Ovary (tissue), 9 donors: ENCODE measurements around the gene KHDC3L. TPM values are rescaled to one million over a fixed set of nuclear protein-coding genes. Genes with fewer than 3 reads are reported as not detected.

Experiments
- DNase-seq, 5 donors: peaks; one replicate each; pipeline ENCODE4 v3.0.0-alpha.2; 2019 to 2020
- H3K27ac ChIP-seq, 2 donors: fragments of 200-600 bp; one replicate each; pipeline versions ENCODE4 v1.5.1 to v1.8.0; 2019 to 2022
- H3K27me3 ChIP-seq: fragments of 200-600 bp; one replicate; pipeline ENCODE4 v1.8.0; 2022
- H3K36me3 ChIP-seq: fragments of 200-600 bp; sonication (generic); one replicate; pipeline ENCODE4 v1.5.1; 2019
- H3K4me1 ChIP-seq: one replicate; pipeline ENCODE4 v1.8.1; 2013; ENCODE audit warnings: mild to moderate bottlenecking, moderate library complexity; ENCODE audit not compliant: insufficient read depth
- H3K4me3 ChIP-seq: fragments of 200-600 bp; sonication (generic); one replicate; pipeline ENCODE4 v1.5.1; 2017
- H3K9me3 ChIP-seq, 2 donors: fragments of 200-600 bp in 1 of 2; sonication (generic) in 1 of 2; one replicate each; pipeline versions ENCODE4 v1.5.1 to v1.8.1; 2013 to 2019; ENCODE audit warnings: mild to moderate bottlenecking in 1 of 2, moderate library complexity in 1 of 2
- CTCF ChIP-seq, 3 donors: fragments of 450-650 bp in 2 of 3; fragments of 200-600 bp in 1 of 3; IDR thresholded peaks; one replicate each; pipeline versions ENCODE4 v1.5.1 to v1.8.0; 2016 to 2022; ENCODE audit warnings: antibody characterized with exemption in 3 of 3, mild to moderate bottlenecking in 1 of 3
- EP300 ChIP-seq: sonication (generic); formaldehyde crosslinking; IDR thresholded peaks from one replicate; pipeline ENCODE4 v1.6.1; 2017; ENCODE audit warnings: antibody characterized with exemption
- POLR2A ChIP-seq: fragments of 450-650 bp; IDR thresholded peaks from one replicate; pipeline ENCODE4 v1.6.1; 2017; ENCODE audit warnings: antibody characterized with exemption, mild to moderate bottlenecking, moderate library complexity
- whole genome bisulfite sequencing, 3 donors: extraction: QIAGEN DNeasy Blood & Tissue Kit in 1 of 3; methylation state at CpG; one replicate each; pipeline versions ENCODE4 v1.1.5 to v1.1.7; 2013 to 2017; 5-methylcytosine and 5-hydroxymethylcytosine counted together
- intact Hi-C, 4 donors: fragments of 100-400 bp; cut with DNase I; formaldehyde crosslinking; loops; one replicate each; pipeline versions ENCODE4 v1.11.0 to v1.15.1; 2022 to 2023
- polyA plus RNA-seq, 2 donors: library from polyadenylated mRNA; stranded (reverse); fragments of 200-250 nt in 1 of 2; fragments of 350-450 nt in 1 of 2; fragmentation: Illumina TruSeq in 1 of 2; extraction: RNeasy Lipid Tissue Mini Kit (QIAGEN cat#74804) in 1 of 2; gene quantifications; one replicate each; pipeline ENCODE4 v1.2.3, GENCODE V29; 2013 to 2014
- total RNA-seq, 7 donors: library from RNA; depleted of rRNA in 2 of 7; stranded (reverse); fragments of >200 nt in 2 of 7; fragmentation: NEBNext Ultra II Directional in 3 of 7; extraction: Animal tissue kit (Norgen Biotek cat#: 25700) in 3 of 7; gene quantifications; one replicate each; pipeline versions ENCODE4 v1.1.0 to v1.2.4, GENCODE V29; 2016 to 2023
- donor health status: DM: no; HTN: no; CAD: no; lungs with moderate emphysema.
- donor health status: DM: no; HTN: no; CAD: no.
- donor health status: Bipolar disorder and iron deficiency.
- donor health status: DM: yes; HTN: yes; CAD: no.
- donor health status: DM: no; HTN: no; CAD: no.
- donor health status: DM: yes; HTN: yes; CAD: no.

The KHDC3L gene
- total and polyA plus RNA-seq, 9 donors: 0.73 TPM; not detected in 8

- Histone ChIP-seq H3K36me3 (no peaks in the 10 kb centered on the region), H3K27ac (no peak overlapping the region), H3K4me3 (no peak overlapping the region), H3K4me1 (no peaks in the 10 kb centered on the region), H3K27me3 (no peaks in the 10 kb centered on the region), H3K9me3 (no peaks in the 10 kb centered on the region)
- DNase-seq: no peak
- WGBS, 3 donors: 26 to 44% (median 41%) methylated on average over 6 of the region's 6 CpGs
- TF ChIP-seq POLR2A (no peak), CTCF (IDR thresholded peaks at IDR 0.05) (no peak), EP300 (no peak)
- intact Hi-C loops: no loop called here
Measured at GRCh38 chr6:73349311-73349710, 13.1 kb upstream of the KHDC3L start.

- no peak within 1 kb of the TSS for H3K27ac ChIP-seq
- intact Hi-C loops: no loop called here
- no peaks in the 10 kb centered on the region for H3K4me1 ChIP-seq
- no peak within 1 kb of the TSS for H3K4me3 ChIP-seq
- TF ChIP-seq EP300: no peak
- TF ChIP-seq POLR2A: no peak
- no peak for TF ChIP-seq CTCF (IDR thresholded peaks at IDR 0.05)
- H3K27me3 ChIP-seq: no peaks in the 10 kb centered on the region
- DNase-seq: no peak
- H3K9me3 ChIP-seq: no peaks in the 10 kb centered on the region
- WGBS, 3 donors: 86 to 97% (median 87%) methylated on average over 53 to 59 of the region's 59 CpGs
- H3K36me3 ChIP-seq: no peaks in the 10 kb centered on the region
Measured at GRCh38 chr6:73353636-73354593, 8.5 kb upstream of the KHDC3L start, which contains the start of gene DPPA5. Gene DPPA5, minus strand, starts transcription at chr6:73354276. Its CDS starts 51 bp downstream, at chr6:73354225.

GRCh38 chr6:73362869-73363536, 545 bp downstream of the KHDC3L start:
- no peak overlapping the region for H3K4me3 ChIP-seq
- H3K9me3 ChIP-seq: no peaks in the 10 kb centered on the region
- DNase-seq: no peak
- intact Hi-C loops: no loop called here
- no peaks in the 10 kb centered on the region for H3K27me3 ChIP-seq
- H3K4me1 ChIP-seq: no peaks in the 10 kb centered on the region
- WGBS, 3 donors: 94 to 96% (median 95%) methylated on average over 31 of the region's 31 CpGs
- TF ChIP-seq CTCF (IDR thresholded peaks at IDR 0.05) (no peak), EP300 (no peak), POLR2A (no peak)
- H3K27ac ChIP-seq: no peak overlapping the region
- no peaks in the 10 kb centered on the region for H3K36me3 ChIP-seq

GRCh38 chr6:73363537-73363875, 1.0 kb downstream of the KHDC3L start:
- no peaks in the 10 kb centered on the region for H3K36me3 ChIP-seq
- H3K4me3 ChIP-seq: no peak overlapping the region
- DNase-seq: no peak
- WGBS, 3 donors: 96 to 97% (median 96%) methylated on average over 23 of the region's 23 CpGs
- intact Hi-C loops: no loop called here
- no peak overlapping the region for H3K27ac ChIP-seq
- no peaks in the 10 kb centered on the region for H3K4me1 ChIP-seq
- H3K27me3 ChIP-seq: no peaks in the 10 kb centered on the region
- TF ChIP-seq EP300 (no peak), POLR2A (no peak), CTCF (IDR thresholded peaks at IDR 0.05) (no peak)
- H3K9me3 ChIP-seq: no peaks in the 10 kb centered on the region
